HCT116 (cell line): ENCODE data around the gene RLBP1.

ENCODE experiments used
- EZH2 ChIP-seq: fragments of 200-600 bp; sonication (generic); IDR thresholded peaks from 2 replicates; pipeline ENCODE4 v1.6.1; 2017; ENCODE audit warnings: antibody characterized with exemption, mixed run types
- JUND ChIP-seq: IDR thresholded peaks from 2 replicates; pipeline ENCODE4 v1.6.1; 2012
- POLR2A ChIP-seq: IDR thresholded peaks from 2 replicates; pipeline ENCODE4 v1.7.0; 2011; ENCODE audit warnings: borderline replicate concordance; ENCODE audit not compliant: insufficient read depth, insufficient read length; ENCODE audit errors: extremely low read depth
- POLR2AphosphoS5 ChIP-seq: IDR thresholded peaks from 2 replicates; pipeline ENCODE4 v1.6.1; 2011; ENCODE audit warnings: mild to moderate bottlenecking, low read depth, low read length, moderate library complexity
- SIN3A ChIP-seq: IDR thresholded peaks from 2 replicates; pipeline ENCODE4 v1.6.1; 2012; ENCODE audit warnings: low read depth
- TCF7L2 ChIP-seq: IDR thresholded peaks from 2 replicates; pipeline ENCODE4 v1.7.0; 2011; ENCODE audit warnings: borderline replicate concordance, inconsistent platforms; ENCODE audit not compliant: insufficient read depth, insufficient read length; ENCODE audit errors: extremely low read depth
- YY1 ChIP-seq: IDR thresholded peaks from 2 replicates; pipeline ENCODE4 v1.6.1; 2011; ENCODE audit warnings: low read length, low read depth, moderate library complexity, mild to moderate bottlenecking; ENCODE audit not compliant: insufficient replicate concordance; ENCODE audit errors: extremely low read depth
- TF ChIP-seq, protein P1 (sequence below): IDR thresholded peaks from 2 replicates; pipeline ENCODE4 v1.6.1; 2012
- TF ChIP-seq, protein P2 (sequence below), 3 experiments: fragments of 200-600 bp in 1 of 3; sonication (generic) in 1 of 3; IDR thresholded peaks in 2 of 3; conservative IDR thresholded peaks in 1 of 3; 2 replicates each; pipeline ENCODE4 v1.5.1; 2012 to 2017; ENCODE audit warnings: low read depth in 2 of 3, low read length in 2 of 3, antibody characterized with exemption in 1 of 3, borderline replicate concordance in 1 of 3, control low read depth in 1 of 3, mild to moderate bottlenecking in 1 of 3, mixed read lengths in 1 of 3, mixed run types in 1 of 3, moderate library complexity in 1 of 3; ENCODE audit not compliant: insufficient read depth in 1 of 3
- TF ChIP-seq, protein P3 (sequence below): IDR thresholded peaks from 2 replicates; pipeline ENCODE4 v1.6.1; 2012
- TF ChIP-seq, protein P4 (sequence below): IDR thresholded peaks from 2 replicates; pipeline ENCODE4 v1.6.1; 2011; ENCODE audit warnings: mild to moderate bottlenecking, low read length, moderate library complexity; ENCODE audit not compliant: insufficient replicate concordance; ENCODE audit errors: extremely low read depth

DNA sequence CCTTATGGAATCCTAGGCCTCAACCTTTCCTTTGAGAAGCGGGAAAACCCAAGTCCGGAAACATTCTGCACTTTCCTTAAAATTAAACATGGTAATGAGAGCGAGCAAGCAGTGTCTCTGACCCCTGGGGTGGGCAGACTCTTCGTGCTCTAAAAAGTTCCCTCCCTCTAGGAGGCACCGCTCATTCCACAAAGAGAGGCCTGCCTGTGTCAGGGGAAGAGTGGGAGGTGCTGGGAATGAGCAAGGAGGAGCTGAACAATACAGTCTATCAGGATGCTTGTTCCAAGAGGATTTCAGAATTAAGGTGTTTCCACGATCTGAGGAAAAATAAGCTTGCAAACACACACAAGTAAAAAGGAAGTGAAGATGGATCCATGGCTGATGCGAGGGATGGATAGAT is 6.0 kb upstream of the RLBP1 start:
- TF ChIP-seq, protein P1, sequence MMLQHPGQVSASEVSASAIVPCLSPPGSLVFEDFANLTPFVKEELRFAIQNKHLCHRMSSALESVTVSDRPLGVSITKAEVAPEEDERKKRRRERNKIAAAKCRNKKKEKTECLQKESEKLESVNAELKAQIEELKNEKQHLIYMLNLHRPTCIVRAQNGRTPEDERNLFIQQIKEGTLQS = no peak
- TF ChIP-seq, protein P2, sequence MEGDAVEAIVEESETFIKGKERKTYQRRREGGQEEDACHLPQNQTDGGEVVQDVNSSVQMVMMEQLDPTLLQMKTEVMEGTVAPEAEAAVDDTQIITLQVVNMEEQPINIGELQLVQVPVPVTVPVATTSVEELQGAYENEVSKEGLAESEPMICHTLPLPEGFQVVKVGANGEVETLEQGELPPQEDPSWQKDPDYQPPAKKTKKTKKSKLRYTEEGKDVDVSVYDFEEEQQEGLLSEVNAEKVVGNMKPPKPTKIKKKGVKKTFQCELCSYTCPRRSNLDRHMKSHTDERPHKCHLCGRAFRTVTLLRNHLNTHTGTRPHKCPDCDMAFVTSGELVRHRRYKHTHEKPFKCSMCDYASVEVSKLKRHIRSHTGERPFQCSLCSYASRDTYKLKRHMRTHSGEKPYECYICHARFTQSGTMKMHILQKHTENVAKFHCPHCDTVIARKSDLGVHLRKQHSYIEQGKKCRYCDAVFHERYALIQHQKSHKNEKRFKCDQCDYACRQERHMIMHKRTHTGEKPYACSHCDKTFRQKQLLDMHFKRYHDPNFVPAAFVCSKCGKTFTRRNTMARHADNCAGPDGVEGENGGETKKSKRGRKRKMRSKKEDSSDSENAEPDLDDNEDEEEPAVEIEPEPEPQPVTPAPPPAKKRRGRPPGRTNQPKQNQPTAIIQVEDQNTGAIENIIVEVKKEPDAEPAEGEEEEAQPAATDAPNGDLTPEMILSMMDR (IDR thresholded peaks at IDR 0.05 in 2 of 3, conservative IDR thresholded peaks at IDR 0.05 in 1 of 3; ENCODE audit: borderline replicate concordance in 1 of 3, insufficient read depth in 1 of 3, low read depth in 2 of 3, low read length in 2 of 3) = no peak
- no peak for TF ChIP-seq POLR2A
- no peak for TF ChIP-seq JUND
- no peak for TF ChIP-seq POLR2AphosphoS5
- TF ChIP-seq YY1 = no peak
- TF ChIP-seq SIN3A = no peak
- no peak for TF ChIP-seq EZH2
- TF ChIP-seq, protein P3, sequence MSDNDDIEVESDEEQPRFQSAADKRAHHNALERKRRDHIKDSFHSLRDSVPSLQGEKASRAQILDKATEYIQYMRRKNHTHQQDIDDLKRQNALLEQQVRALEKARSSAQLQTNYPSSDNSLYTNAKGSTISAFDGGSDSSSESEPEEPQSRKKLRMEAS = no peak
- TF ChIP-seq TCF7L2 = no peak
- TF ChIP-seq, protein P4, sequence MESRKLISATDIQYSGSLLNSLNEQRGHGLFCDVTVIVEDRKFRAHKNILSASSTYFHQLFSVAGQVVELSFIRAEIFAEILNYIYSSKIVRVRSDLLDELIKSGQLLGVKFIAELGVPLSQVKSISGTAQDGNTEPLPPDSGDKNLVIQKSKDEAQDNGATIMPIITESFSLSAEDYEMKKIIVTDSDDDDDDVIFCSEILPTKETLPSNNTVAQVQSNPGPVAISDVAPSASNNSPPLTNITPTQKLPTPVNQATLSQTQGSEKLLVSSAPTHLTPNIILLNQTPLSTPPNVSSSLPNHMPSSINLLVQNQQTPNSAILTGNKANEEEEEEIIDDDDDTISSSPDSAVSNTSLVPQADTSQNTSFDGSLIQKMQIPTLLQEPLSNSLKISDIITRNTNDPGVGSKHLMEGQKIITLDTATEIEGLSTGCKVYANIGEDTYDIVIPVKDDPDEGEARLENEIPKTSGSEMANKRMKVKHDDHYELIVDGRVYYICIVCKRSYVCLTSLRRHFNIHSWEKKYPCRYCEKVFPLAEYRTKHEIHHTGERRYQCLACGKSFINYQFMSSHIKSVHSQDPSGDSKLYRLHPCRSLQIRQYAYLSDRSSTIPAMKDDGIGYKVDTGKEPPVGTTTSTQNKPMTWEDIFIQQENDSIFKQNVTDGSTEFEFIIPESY = no peak
